Measurements from ENCODE around the gene GALNT11. TPM values are rescaled to one million over a fixed set of nuclear protein-coding genes. Genes with fewer than 3 reads are reported as not detected.
"Not testable (repeated sequence)": the region's sequence is repeated elsewhere in the genome, so short reads cannot be mapped to it uniquely, and the experiment has no call there.

GALNT11 gene
- total RNA-seq, 2 experiments from 2014 or later = 28.7 to 29.7 TPM

- no peak for ATAC-seq (ENCODE audit: low read depth)
- no peaks in the 10 kb centered on the region for H3K4me1 Mint-ChIP-seq
- H3K9me3 Mint-ChIP-seq = no peaks in the 10 kb centered on the region
- no peak for DNase-seq
- no peaks in the 10 kb centered on the region for H3K36me3 Mint-ChIP-seq
- H3K27ac Mint-ChIP-seq = no peak overlapping the region
- H3K4me3 Mint-ChIP-seq = no peak overlapping the region
- POLR2A ChIA-PET = no interaction called here
- peaks cover 6% of the 10 kb centered on the region for H3K27me3 Mint-ChIP-seq
Observed at GRCh38 chr7:152013974-152014373, 11.5 kb upstream of the GALNT11 start.

DNA sequence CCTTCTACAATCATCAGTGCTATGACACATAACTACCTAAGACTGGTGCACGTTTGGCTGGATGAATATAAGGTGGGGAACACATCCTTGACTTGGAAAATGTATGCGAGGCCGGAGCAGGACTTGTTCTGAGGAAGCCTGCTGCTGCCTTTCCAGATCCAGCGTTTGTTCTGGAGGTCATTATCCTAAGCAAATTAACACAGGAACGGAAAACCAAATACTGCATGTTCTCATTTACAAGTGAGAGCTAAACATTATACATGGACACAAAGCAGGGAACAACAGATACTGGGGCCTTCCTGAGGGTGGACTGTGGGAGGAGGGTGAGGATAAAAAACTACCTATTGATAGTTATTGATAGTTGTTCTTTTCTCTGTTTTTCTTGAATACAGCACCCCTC, 10.8 kb upstream of the GALNT11 start:
- ATAC-seq (ENCODE audit: low read depth) = no peak
- POLR2A ChIA-PET = no interaction called here
- DNase-seq = no peak
- Mint-ChIP-seq H3K4me3 (no peak overlapping the region), H3K27me3 (peaks cover 6% of the 10 kb centered on the region), H3K4me1 (no peaks in the 10 kb centered on the region), H3K36me3 (no peaks in the 10 kb centered on the region), H3K9me3 (no peaks in the 10 kb centered on the region), H3K27ac (no peak overlapping the region)

GRCh38 chr7:152015600-152015999, 9.9 kb upstream of the GALNT11 start:
- no peak for ATAC-seq (ENCODE audit: low read depth)
- Mint-ChIP-seq H3K9me3 (no peaks in the 10 kb centered on the region), H3K27ac (no peak overlapping the region), H3K4me1 (no peaks in the 10 kb centered on the region), H3K27me3 (peaks cover 6% of the 10 kb centered on the region), H3K36me3 (no peaks in the 10 kb centered on the region), H3K4me3 (no peak overlapping the region)
- POLR2A ChIA-PET = no interaction called here
- no peak for DNase-seq

DNA sequence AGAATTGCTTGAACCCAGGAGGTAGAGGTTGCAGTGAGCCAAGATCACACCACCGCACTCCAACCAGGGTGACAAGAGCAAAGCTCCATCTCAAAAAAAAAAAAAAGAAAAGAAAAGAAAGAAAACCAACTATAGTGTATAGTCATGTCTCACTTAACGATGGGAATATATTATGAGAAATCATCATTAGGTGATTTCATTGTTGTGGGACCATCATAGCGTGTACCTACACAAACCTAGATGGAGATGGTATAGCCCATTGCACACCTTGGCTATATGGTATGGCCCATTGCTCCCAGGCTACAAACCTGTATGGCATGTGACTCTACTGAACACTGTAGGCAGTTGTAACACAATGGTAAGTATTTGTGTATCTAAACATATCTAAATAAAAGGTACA, 8.5 kb upstream of the GALNT11 start:
- H3K36me3 Mint-ChIP-seq = no peaks in the 10 kb centered on the region
- POLR2A ChIA-PET = no interaction called here

GRCh38 chr7:152017683-152018082, 7.8 kb upstream of the GALNT11 start:
- DNase-seq; H3K4me3 Mint-ChIP-seq; H3K27ac Mint-ChIP-seq; H3K36me3 Mint-ChIP-seq; H3K9me3 Mint-ChIP-seq; H3K4me1 Mint-ChIP-seq; ATAC-seq (ENCODE audit: low read depth); H3K27me3 Mint-ChIP-seq; POLR2A ChIA-PET: not testable (repeated sequence)

More for the DNA sequence above, 8.5 kb upstream of the GALNT11 start:
- DNase-seq = no peak
- Mint-ChIP-seq H3K9me3 (no peaks in the 10 kb centered on the region), H3K4me3 (no peak overlapping the region), H3K27ac (no peak overlapping the region), H3K27me3 (peaks cover 2% of the 10 kb centered on the region), H3K4me1 (no peaks in the 10 kb centered on the region)
- ATAC-seq (ENCODE audit: low read depth) = no peak

DNA sequence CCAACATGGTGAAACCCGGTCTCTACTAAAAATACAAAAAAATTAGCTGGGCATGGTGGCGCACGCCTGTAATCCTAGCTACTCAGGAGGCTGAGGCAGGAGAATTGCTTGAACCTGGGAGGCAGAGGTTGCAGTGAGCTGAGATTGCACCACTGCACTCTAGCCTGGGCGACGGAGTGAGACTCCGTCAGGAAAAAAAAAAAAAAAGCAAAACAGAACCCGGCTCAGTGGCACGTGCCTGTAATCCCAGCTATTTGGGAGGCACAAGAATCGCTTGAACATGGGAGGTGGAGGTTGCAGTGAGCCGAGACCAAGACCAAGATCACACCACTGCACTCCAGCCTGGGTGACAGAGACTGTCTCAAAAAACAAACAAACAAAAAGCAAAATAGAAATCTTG, 3.7 kb upstream of the GALNT11 start:
- H3K27ac Mint-ChIP-seq; H3K4me1 Mint-ChIP-seq; ATAC-seq (ENCODE audit: low read depth); H3K9me3 Mint-ChIP-seq; H3K36me3 Mint-ChIP-seq; H3K4me3 Mint-ChIP-seq; POLR2A ChIA-PET; DNase-seq; H3K27me3 Mint-ChIP-seq: not testable (repeated sequence)

DNA sequence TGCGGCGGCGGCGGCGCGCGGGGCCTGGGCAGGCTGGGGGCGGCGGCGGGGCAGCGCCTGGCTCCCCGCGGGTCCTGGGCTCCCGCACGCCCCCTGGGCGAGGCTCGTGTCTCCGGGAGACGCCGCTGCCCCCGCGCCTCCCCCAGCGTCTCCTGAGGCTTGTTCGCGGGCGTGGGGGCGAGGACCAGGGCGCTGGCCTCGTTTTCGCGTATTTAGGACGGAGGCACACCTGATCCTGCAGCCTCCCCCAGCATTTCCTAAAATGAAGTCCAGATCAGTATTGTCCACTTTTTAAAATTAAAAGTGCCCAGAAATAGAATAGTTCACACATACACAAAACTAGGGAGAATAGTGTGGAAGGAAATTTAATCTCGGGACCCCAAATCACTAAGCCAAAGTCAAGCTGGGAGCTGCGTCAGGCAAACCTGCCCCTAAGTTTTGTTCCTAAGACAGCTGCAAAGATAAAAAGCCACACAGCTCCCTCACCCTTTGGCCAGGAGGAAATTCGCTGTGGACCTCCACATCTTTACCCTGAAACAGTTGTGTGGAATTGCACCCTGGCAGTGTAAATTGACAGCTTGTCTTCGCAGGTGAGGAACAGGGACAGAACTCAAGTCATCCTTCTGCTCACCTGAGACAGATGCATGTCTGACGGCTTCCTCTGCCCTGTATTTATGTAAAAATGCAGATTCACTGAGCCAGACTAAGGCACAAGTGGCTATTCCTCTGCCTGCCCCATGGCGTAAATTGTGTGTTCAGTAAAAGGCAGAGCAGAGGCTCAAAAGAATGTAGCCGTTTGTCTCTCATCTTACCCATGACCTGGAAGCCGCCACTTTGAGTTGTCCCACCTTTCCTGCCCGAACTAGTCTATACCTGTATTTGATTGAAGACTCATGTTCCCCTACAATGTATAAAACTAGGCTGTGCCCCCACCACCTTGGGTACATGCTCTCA, 740 bp downstream of the GALNT11 start:
- peaks cover 28% of the 10 kb centered on the region for H3K4me1 Mint-ChIP-seq
- ATAC-seq (ENCODE audit: low read depth) (no peak), DNase-seq (no peak)
- POLR2A ChIA-PET = no interaction called here
- H3K27me3 Mint-ChIP-seq = peaks cover 6% of the 10 kb centered on the region
- H3K4me3 Mint-ChIP-seq = peak overlapping the region; percentile 84
- H3K9me3 Mint-ChIP-seq = no peaks in the 10 kb centered on the region
- peak overlapping the region; percentile 80 for H3K27ac Mint-ChIP-seq
- H3K36me3 Mint-ChIP-seq = peaks cover 26% of the 10 kb centered on the region

GRCh38 chr7:152027491-152028365, 2.3 kb downstream of the GALNT11 start:
- H3K4me1 Mint-ChIP-seq = peaks cover 28% of the 10 kb centered on the region
- H3K9me3 Mint-ChIP-seq, H3K27me3 Mint-ChIP-seq: not testable (repeated sequence)
- peak overlapping the region; percentile 84 for H3K4me3 Mint-ChIP-seq
- ATAC-seq (ENCODE audit: low read depth) (peak; percentile 6), DNase-seq (peak; percentile 43)
- peak overlapping the region; percentile 95 for H3K27ac Mint-ChIP-seq
- POLR2A ChIA-PET = interaction anchor here (0.8 to 1.1 kb wide), 2 partner anchors 91 to 507 kb away, joined by 3 read pairs; no protein-coding TSS in a partner anchor
- H3K36me3 Mint-ChIP-seq = peaks cover 36% of the 10 kb centered on the region

DNA sequence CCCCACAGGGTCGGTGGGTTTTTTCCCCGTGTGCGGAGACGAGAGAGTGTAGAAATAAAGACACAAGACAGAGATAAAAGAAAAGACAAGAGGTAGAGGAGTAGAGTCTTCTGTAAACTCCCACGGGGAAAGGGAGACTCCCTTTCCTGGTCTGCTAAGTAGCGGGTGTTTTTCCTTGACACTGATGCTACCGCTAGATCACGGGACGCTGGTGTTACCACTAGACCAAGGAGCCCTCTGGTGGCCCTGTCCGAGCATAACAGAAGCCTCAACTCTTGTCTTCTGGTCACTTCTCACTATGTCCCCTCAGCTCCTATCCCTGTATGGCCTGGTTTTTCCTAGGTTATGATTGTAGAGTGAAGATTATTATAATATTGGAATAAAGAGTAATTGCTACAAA, 4.6 kb downstream of the GALNT11 start:
- H3K4me3 Mint-ChIP-seq; ATAC-seq (ENCODE audit: low read depth); H3K27ac Mint-ChIP-seq; H3K27me3 Mint-ChIP-seq; DNase-seq; H3K9me3 Mint-ChIP-seq; POLR2A ChIA-PET: not testable (repeated sequence)
- peaks cover 54% of the 10 kb centered on the region for H3K36me3 Mint-ChIP-seq
- peaks cover 28% of the 10 kb centered on the region for H3K4me1 Mint-ChIP-seq

DNA sequence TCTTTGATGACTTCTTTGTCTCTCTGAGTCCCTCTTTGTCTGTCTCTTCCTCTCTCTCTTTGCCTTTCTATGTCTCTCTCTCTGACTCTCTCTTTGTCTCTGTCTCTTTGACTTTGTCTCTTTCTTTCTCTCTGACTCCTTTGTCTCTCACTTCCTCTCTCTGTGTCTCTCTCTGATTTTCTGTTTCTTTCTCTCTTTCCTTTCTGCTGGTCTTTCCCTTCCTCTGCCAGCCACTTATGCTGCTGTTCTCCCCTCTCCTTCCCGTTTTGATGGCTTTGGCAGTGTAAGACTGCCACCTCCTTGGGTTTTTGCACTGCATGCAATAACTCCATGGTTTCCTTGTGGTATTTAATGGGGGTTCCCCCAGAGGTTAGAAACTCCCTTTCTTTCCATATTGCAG, 5.2 kb downstream of the GALNT11 start:
- ATAC-seq (ENCODE audit: low read depth); H3K9me3 Mint-ChIP-seq; H3K27me3 Mint-ChIP-seq; DNase-seq; H3K4me3 Mint-ChIP-seq; POLR2A ChIA-PET: not testable (repeated sequence)
- Mint-ChIP-seq H3K27ac (peak overlapping the region; percentile 6), H3K36me3 (peaks cover 56% of the 10 kb centered on the region), H3K4me1 (peaks cover 28% of the 10 kb centered on the region)

DNA sequence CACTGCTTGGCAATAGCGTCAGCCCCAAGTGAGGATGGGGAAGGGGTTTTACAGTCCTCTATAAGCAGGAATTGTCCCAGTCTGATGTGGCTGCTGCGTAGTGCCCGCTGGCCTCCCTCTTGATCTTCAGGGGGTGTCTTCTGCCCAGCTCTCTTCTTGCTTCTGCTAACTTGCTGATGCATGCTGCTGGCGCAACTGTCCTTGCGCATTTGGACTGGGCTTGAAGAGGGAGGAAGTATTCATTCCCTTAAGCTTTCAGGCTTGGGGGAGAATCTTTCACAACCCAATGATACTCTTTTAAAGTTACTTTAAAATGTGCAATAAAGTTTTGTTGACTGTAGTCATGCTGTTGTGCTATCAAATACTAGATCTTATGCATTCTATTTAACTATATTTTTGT, 10.3 kb downstream of the GALNT11 start:
- DNase-seq = no peak
- POLR2A ChIA-PET = no interaction called here
- H3K27ac Mint-ChIP-seq = no peak overlapping the region
- no peak for ATAC-seq (ENCODE audit: low read depth)
- H3K4me3 Mint-ChIP-seq = no peak overlapping the region
- peaks cover under 1% of the 10 kb centered on the region for H3K4me1 Mint-ChIP-seq
- H3K27me3 Mint-ChIP-seq = no peaks in the 10 kb centered on the region
- peaks cover 71% of the 10 kb centered on the region for H3K36me3 Mint-ChIP-seq
- H3K9me3 Mint-ChIP-seq = peaks cover 26% of the 10 kb centered on the region

GRCh38 chr7:152038410-152038809, 12.9 kb downstream of the GALNT11 start:
- Mint-ChIP-seq H3K9me3 (peaks cover 37% of the 10 kb centered on the region), H3K36me3 (peaks cover 62% of the 10 kb centered on the region)
- H3K27ac Mint-ChIP-seq; H3K27me3 Mint-ChIP-seq; H3K4me1 Mint-ChIP-seq; DNase-seq; H3K4me3 Mint-ChIP-seq; POLR2A ChIA-PET; ATAC-seq (ENCODE audit: low read depth): not testable (repeated sequence)

- ATAC-seq (ENCODE audit: low read depth); H3K4me1 Mint-ChIP-seq; DNase-seq; H3K27me3 Mint-ChIP-seq; POLR2A ChIA-PET; H3K4me3 Mint-ChIP-seq; H3K27ac Mint-ChIP-seq: not testable (repeated sequence)
- Mint-ChIP-seq H3K36me3 (peaks cover 53% of the 10 kb centered on the region), H3K9me3 (peaks cover 30% of the 10 kb centered on the region)
Observed at GRCh38 chr7:152043086-152043485, 17.6 kb downstream of the GALNT11 start.
